HepG2 (cell line): Measurements from ENCODE around the gene SDCCAG8. TPM values are rescaled to one million over a fixed set of nuclear protein-coding genes. Genes with fewer than 3 reads are reported as not detected.

Experiments used
- ATAC-seq: fragments of 200-7000 bp; cut with Tn5 transposase; 3 replicates; pipeline ENCODE4 v1.9.1; 2020; ENCODE audit warnings: mild to moderate bottlenecking, moderate library complexity
- BruUV-seq: library from RNA; stranded (reverse); fragments of 400-500 nt; replicated peaks from 2 replicates; lab custom pipeline; 2021; lab: Mats Ljungman, UMichigan
- CTCF ChIA-PET: fragments of 300-600 bp; formaldehyde crosslinking; extraction: SDS; loops from one replicate; lab custom pipeline; 2021; ENCODE audit warnings: low total read pairs, inconsistent platforms, low intra/inter-chr PET ratio; lab: Yijun Ruan, JAX
- POLR2A ChIA-PET: fragments of 350-600 bp; sonication (Branson Sonifier 250); formaldehyde crosslinking; loops from one replicate; lab custom pipeline; 2020; ENCODE audit warnings: antibody characterized with exemption, inconsistent platforms; lab: Yijun Ruan, JAX
- DNase-seq: peaks from one replicate; pipeline ENCODE4 v3.0.0-alpha.2; 2015; ENCODE audit warnings: low spot score
- FAIRE-seq: peaks from 3 replicates; lab custom pipeline; 2011; peaks lifted over from hg19 to GRCh38; lab: Jason Lieb, UNC
- H2AFZ ChIP-seq: one replicate; pipeline ENCODE4 v1.6.1; 2011; ENCODE audit warnings: low read length, inconsistent platforms
- H3K27ac ChIP-seq: fragments of 300-600 bp; 3 replicates; pipeline ENCODE4 v1.8.0; 2011; ENCODE audit warnings: mixed run types, mild to moderate bottlenecking, mixed read lengths, low read length, inconsistent platforms; ENCODE audit not compliant: insufficient read depth; ENCODE audit errors: extremely low read length
- H3K27me3 ChIP-seq, 2 experiments: fragments of 200-600 bp in 1 of 2; 2 replicates in 1 of 2; 3 replicates in 1 of 2; pipeline versions ENCODE4 v1.6.0 to v1.8.0; 2011; ENCODE audit warnings: low read length in 2 of 2, mild to moderate bottlenecking in 2 of 2, moderate library complexity in 2 of 2, inconsistent platforms in 1 of 2; ENCODE audit not compliant: insufficient read depth in 2 of 2, control insufficient read depth in 1 of 2
- H3K36me3 ChIP-seq, 2 experiments: fragments of 200-600 bp in 1 of 2; replicated peaks in 1 of 2; 2 replicates in 1 of 2; 3 replicates in 1 of 2; pipeline versions ENCODE4 v1.5.1 to v1.8.0; 2011; ENCODE audit warnings: low read length in 2 of 2, inconsistent platforms in 1 of 2; ENCODE audit not compliant: insufficient read depth in 2 of 2, control insufficient read depth in 1 of 2
- H3K4me1 ChIP-seq: 2 replicates; pipeline ENCODE4 v1.5.1; 2012; ENCODE audit warnings: low read length, inconsistent platforms; ENCODE audit not compliant: insufficient read depth
- H3K4me2 ChIP-seq: 2 replicates; pipeline ENCODE4 v1.6.0; 2011; ENCODE audit warnings: low read depth, low read length, inconsistent platforms
- H3K4me3 ChIP-seq, 3 experiments: fragments of 200-600 bp in 1 of 3; sonication (generic), shearing (Covaris generic) in 1 of 3; replicated peaks in 1 of 3; 2 replicates each; pipeline ENCODE4 v1.5.1; 2011 to 2016; ENCODE audit warnings: low read length in 3 of 3, inconsistent platforms in 2 of 3, low read depth in 2 of 3, mild to moderate bottlenecking in 2 of 3, control low read depth in 1 of 3, mixed read lengths in 1 of 3; ENCODE audit not compliant: insufficient read depth in 1 of 3
- H3K79me2 ChIP-seq: one replicate; pipeline ENCODE4 v1.6.1; 2011; ENCODE audit warnings: low read length, inconsistent platforms; ENCODE audit not compliant: insufficient read depth
- H3K9ac ChIP-seq: 2 replicates; pipeline ENCODE4 v1.6.0; 2011; ENCODE audit warnings: mild to moderate bottlenecking, low read depth, low read length, inconsistent platforms; ENCODE audit not compliant: insufficient read depth
- H3K9me3 ChIP-seq: 2 replicates; pipeline ENCODE4 v1.5.1; 2012; ENCODE audit warnings: mild to moderate bottlenecking, low read length
- H4K20me1 ChIP-seq: 2 replicates; pipeline ENCODE4 v1.6.0; 2011; ENCODE audit warnings: inconsistent platforms, mild to moderate bottlenecking, low read length, moderate library complexity; ENCODE audit not compliant: insufficient read depth
- FOXA1 ChIP-seq, 2 experiments: fragments of 450-650 bp in 1 of 2; sonication (generic) in 1 of 2; formaldehyde crosslinking in 1 of 2; IDR thresholded peaks; 2 replicates each; pipeline versions ENCODE4 v1.4.0 to v1.6.1; 2016 to 2020; ENCODE audit warnings: missing genetic modification reagents in 1 of 2
- NR1H2 ChIP-seq: sonication (generic); formaldehyde crosslinking; IDR thresholded peaks from 2 replicates; pipeline ENCODE4 v1.8.1; 2022; ENCODE audit warnings: low read depth, missing genetic modification reagents, borderline replicate concordance
- SIN3A ChIP-seq: IDR thresholded peaks from 2 replicates; pipeline ENCODE4 v1.6.1; 2011; ENCODE audit warnings: low read depth, mild to moderate bottlenecking, control low read depth, low read length, borderline replicate concordance
- THAP9 ChIP-seq: sonication (generic); formaldehyde crosslinking; IDR thresholded peaks from 2 replicates; pipeline ENCODE4; 2020; ENCODE audit warnings: missing genetic modification reagents, mild to moderate bottlenecking, borderline replicate concordance
- YEATS2 ChIP-seq: sonication (generic); formaldehyde crosslinking; IDR thresholded peaks from 2 replicates; pipeline ENCODE4 v1.4.0; 2020; ENCODE audit warnings: missing genetic modification reagents, borderline replicate concordance
- ZFP62 ChIP-seq: sonication (generic); formaldehyde crosslinking; IDR thresholded peaks from 2 replicates; pipeline ENCODE4 v1.4.0; 2020; ENCODE audit warnings: missing genetic modification reagents
- ZNF20 ChIP-seq: sonication (generic); formaldehyde crosslinking; IDR thresholded peaks from 2 replicates; pipeline ENCODE4 v1.4.0; 2020; ENCODE audit warnings: mild to moderate bottlenecking, moderate library complexity, missing genetic modification reagents
- ZNF24 ChIP-seq: fragments of 450-650 bp; IDR thresholded peaks from 2 replicates; pipeline ENCODE4 v1.6.1; 2017; ENCODE audit warnings: antibody characterized with exemption, mild to moderate bottlenecking
- ZNF839 ChIP-seq: sonication (generic); formaldehyde crosslinking; IDR thresholded peaks from 2 replicates; pipeline ENCODE4 v1.4.0; 2020; ENCODE audit warnings: missing genetic modification reagents, mild to moderate bottlenecking, borderline replicate concordance
- ZSCAN30 ChIP-seq: sonication (generic); formaldehyde crosslinking; IDR thresholded peaks from 2 replicates; pipeline ENCODE4 v1.5.0; 2020; ENCODE audit warnings: mild to moderate bottlenecking, missing genetic modification reagents
- WGBS: methylation state at CpG from one replicate; pipeline ENCODE4 v1.1.6; 2017; ENCODE audit warnings: low lambda C conversion rate; 5-methylcytosine and 5-hydroxymethylcytosine counted together
- in situ Hi-C: cut with HindIII; loops from 2 replicates; pipeline ENCODE4 v1.10.0; 2017; ENCODE audit warnings: low pct_unique_long_range_greater_than_20kb; ENCODE audit not compliant: extremely low pct_ligation_motif_present
- intact Hi-C: fragments of 100-400 bp; cut with micrococcal nuclease; formaldehyde crosslinking; loops from one replicate; pipeline ENCODE4 v1.10.0; 2022; ENCODE audit not compliant: unreplicated experiment
- polyA plus RNA-seq, 8 experiments: library from polyadenylated mRNA; depleted of rRNA in 3 of 8; stranded (reverse) in 7 of 8; unstranded in 1 of 8; fragments of >200 nt; fragmentation: Illumina TruSeq in 4 of 8; extraction: Trizol in 4 of 8; gene quantifications; 2 replicates each; pipeline versions ENCODE4 v1.2.1 to v1.2.3, GENCODE V29; 2011 to 2016; ENCODE audit warnings: low read depth in 4 of 8, missing spikeins in 1 of 8, mixed read lengths in 1 of 8; ENCODE audit not compliant: insufficient read depth in 1 of 8
- total RNA-seq, 5 experiments: library from RNA; depleted of rRNA; stranded (reverse); fragments of >200 nt; fragmentation: Illumina TruSeq; extraction: Trizol; gene quantifications; 2 replicates each; pipeline ENCODE4 v1.2.3, GENCODE V29; 2016; ENCODE audit warnings: low read depth in 1 of 5

Gene SDCCAG8
- total and polyA plus RNA-seq, 2 of the 13 experiments (the other 11 are each of a cell fraction or from before 2014, with no cell fraction given), result 9.5 to 13.4 TPM

GRCh38 chr1:243513726-243514491 is 258.1 kb downstream of the SDCCAG8 start:
- no peak overlapping the region for H3K9ac ChIP-seq
- no peaks in the 10 kb centered on the region for H3K9me3 ChIP-seq
- POLR2A ChIA-PET, result no interaction called here
- H2AFZ ChIP-seq, result no peak overlapping the region
- intact Hi-C loops (no loop called here), in situ Hi-C loops (no loop called here)
- no TSS peak for BruUV-seq
- H3K4me2 ChIP-seq, result no peak overlapping the region
- H3K27me3 ChIP-seq, result no peaks in the 10 kb centered on the region
- 19% methylated on average over 7 of the region's 7 CpGs for WGBS
- H3K79me2 ChIP-seq, result no peaks in the 10 kb centered on the region
- CTCF ChIA-PET, result no interaction called here
- H3K36me3 ChIP-seq, result no peaks in the 10 kb centered on the region
- ATAC-seq (no peak), DNase-seq (no peak)
- no peak overlapping the region for H3K4me3 ChIP-seq
- no peaks in the 10 kb centered on the region for H3K4me1 ChIP-seq
- no peak overlapping the region for H3K27ac ChIP-seq
- no peaks in the 10 kb centered on the region for H4K20me1 ChIP-seq
- TF ChIP-seq SIN3A (no peak), ZNF839 (CRISPR knock-in tag) (no peak), NR1H2 (CRISPR knock-in tag) (no peak), YEATS2 (CRISPR knock-in tag) (no peak), FOXA1 (IDR thresholded peaks at IDR 0.05) (no peak), FOXA1 (CRISPR knock-in tag; IDR thresholded peaks at IDR 0.05) (no peak), THAP9 (CRISPR knock-in tag) (no peak), ZSCAN30 (CRISPR knock-in tag) (no peak), ZNF24 (no peak), ZFP62 (CRISPR knock-in tag) (no peak), ZNF20 (CRISPR knock-in tag) (no peak)
- TF ChIP-seq, all 625 proteins: peak for 0
- no peak for FAIRE-seq
